ENCODE results near the gene LFNG. TPM values are rescaled to one million over a fixed set of nuclear protein-coding genes. Genes with fewer than 3 reads are reported as not detected.

The LFNG gene
- total and polyA plus RNA-seq, 9 of the 15 experiments (the other 6 are each of a cell fraction or from before 2014, with no cell fraction given) = 0.03 to 0.89 (median 0.25) TPM; not detected in 1

DNA sequence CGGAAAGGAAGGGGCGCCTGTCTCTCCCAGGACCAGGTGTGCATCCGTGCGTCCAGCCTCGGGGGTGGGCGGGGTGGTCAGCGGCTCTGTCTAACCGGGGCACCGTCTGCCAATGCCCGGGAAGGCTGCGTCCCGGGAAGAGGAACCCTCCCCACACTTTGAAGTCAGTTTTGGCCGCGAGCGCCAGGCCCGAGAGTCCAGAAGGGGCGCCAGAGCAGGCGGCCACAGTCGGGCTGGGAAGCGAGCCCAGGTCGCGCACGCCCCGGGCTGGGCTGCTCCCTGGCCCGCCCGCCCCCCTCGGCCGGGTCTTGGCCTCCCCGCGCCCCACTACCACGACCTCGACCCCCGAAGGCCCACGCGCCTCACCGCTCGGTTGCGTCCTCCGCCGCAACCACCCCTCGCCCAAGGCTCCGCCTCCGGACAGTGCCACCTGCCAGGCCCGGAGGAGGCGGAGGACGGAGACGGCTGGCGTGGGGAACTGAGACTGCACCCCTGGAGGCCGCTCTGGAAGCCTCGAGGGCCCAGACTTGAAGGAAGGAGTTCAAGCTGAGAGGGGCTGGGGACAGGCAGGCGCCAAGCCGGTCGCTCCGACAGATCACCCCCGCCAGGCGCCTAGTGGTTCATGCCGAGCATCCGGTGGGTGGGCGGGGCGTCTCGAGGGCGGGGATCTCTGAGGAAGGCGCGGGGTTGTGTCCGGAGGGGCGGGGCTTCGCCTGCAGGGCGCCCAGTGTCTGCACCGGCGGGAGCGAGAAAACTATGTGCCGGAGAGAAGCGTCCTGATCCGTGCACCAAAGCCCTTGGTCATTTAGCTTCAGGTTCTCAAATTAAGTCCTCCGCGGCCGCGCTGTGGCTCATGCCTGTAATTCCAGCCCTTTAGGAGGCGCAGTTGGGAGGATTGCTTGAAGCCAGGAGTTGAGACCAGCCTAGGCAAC is 35.8 kb downstream of the LFNG start, which contains the start of gene BRAT1 (continued):
- TF ChIP-seq, protein P1, sequence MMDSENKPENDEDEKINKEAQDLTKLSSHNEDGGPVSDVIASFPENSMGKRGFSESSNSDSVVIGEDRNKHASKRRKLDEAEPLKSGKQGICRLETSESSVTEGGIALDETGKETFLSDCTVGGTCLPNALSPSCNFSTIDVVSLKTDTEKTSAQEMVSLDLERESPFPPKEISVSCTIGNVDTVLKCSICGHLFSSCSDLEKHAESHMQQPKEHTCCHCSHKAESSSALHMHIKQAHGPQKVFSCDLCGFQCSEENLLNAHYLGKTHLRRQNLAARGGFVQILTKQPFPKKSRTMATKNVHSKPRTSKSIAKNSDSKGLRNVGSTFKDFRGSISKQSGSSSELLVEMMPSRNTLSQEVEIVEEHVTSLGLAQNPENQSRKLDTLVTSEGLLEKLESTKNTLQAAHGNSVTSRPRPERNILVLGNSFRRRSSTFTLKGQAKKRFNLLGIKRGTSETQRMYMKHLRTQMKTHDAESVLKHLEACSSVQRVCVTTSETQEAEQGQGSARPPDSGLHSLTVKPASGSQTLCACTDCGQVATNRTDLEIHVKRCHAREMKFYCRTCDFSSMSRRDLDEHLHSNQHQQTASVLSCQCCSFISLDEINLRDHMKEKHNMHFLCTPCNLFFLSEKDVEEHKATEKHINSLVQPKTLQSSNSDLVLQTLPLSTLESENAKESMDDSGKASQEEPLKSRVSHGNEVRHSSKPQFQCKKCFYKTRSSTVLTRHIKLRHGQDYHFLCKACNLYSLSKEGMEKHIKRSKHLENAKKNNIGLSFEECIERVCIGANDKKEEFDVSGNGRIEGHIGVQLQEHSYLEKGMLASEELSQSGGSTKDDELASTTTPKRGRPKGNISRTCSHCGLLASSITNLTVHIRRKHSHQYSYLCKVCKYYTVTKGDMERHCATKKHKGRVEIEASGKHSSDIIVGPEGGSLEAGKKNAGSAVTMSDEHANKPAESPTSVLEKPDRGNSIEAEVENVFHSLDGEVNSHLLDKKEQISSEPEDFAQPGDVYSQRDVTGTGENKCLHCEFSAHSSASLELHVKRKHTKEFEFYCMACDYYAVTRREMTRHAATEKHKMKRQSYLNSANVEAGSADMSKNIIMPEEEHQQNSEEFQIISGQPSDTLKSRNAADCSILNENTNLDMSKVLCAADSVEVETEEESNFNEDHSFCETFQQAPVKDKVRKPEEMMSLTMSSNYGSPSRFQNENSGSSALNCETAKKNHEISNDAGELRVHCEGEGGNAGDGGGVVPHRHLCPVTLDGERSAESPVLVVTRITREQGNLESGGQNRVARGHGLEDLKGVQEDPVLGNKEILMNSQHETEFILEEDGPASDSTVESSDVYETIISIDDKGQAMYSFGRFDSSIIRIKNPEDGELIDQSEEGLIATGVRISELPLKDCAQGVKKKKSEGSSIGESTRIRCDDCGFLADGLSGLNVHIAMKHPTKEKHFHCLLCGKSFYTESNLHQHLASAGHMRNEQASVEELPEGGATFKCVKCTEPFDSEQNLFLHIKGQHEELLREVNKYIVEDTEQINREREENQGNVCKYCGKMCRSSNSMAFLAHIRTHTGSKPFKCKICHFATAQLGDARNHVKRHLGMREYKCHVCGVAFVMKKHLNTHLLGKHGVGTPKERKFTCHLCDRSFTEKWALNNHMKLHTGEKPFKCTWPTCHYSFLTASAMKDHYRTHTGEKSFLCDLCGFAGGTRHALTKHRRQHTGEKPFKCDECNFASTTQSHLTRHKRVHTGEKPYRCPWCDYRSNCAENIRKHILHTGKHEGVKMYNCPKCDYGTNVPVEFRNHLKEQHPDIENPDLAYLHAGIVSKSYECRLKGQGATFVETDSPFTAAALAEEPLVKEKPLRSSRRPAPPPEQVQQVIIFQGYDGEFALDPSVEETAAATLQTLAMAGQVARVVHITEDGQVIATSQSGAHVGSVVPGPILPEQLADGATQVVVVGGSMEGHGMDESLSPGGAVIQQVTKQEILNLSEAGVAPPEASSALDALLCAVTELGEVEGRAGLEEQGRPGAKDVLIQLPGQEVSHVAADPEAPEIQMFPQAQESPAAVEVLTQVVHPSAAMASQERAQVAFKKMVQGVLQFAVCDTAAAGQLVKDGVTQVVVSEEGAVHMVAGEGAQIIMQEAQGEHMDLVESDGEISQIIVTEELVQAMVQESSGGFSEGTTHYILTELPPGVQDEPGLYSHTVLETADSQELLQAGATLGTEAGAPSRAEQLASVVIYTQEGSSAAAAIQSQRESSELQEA (IDR thresholded peaks at IDR 0.05; ENCODE audit: low read depth) = 0 out of 2 replicates have a peak, but pooled peaks have one; percentile 9
- TF ChIP-seq KLF13 (tag; IDR thresholded peaks at IDR 0.05; ENCODE audit: borderline replicate concordance, low read depth) (peak; percentile 64; the same call in 1 of the 2 replicates), RBM14 (IDR thresholded peaks at IDR 0.05; ENCODE audit: borderline replicate concordance, insufficient read depth, low read depth, low read length) (0 out of 2 replicates have a peak, but pooled peaks have one; percentile 76), TAF15 (IDR thresholded peaks at IDR 0.05; ENCODE audit: low read depth, low read length) (no peak)
- TF ChIP-seq, protein P2, sequence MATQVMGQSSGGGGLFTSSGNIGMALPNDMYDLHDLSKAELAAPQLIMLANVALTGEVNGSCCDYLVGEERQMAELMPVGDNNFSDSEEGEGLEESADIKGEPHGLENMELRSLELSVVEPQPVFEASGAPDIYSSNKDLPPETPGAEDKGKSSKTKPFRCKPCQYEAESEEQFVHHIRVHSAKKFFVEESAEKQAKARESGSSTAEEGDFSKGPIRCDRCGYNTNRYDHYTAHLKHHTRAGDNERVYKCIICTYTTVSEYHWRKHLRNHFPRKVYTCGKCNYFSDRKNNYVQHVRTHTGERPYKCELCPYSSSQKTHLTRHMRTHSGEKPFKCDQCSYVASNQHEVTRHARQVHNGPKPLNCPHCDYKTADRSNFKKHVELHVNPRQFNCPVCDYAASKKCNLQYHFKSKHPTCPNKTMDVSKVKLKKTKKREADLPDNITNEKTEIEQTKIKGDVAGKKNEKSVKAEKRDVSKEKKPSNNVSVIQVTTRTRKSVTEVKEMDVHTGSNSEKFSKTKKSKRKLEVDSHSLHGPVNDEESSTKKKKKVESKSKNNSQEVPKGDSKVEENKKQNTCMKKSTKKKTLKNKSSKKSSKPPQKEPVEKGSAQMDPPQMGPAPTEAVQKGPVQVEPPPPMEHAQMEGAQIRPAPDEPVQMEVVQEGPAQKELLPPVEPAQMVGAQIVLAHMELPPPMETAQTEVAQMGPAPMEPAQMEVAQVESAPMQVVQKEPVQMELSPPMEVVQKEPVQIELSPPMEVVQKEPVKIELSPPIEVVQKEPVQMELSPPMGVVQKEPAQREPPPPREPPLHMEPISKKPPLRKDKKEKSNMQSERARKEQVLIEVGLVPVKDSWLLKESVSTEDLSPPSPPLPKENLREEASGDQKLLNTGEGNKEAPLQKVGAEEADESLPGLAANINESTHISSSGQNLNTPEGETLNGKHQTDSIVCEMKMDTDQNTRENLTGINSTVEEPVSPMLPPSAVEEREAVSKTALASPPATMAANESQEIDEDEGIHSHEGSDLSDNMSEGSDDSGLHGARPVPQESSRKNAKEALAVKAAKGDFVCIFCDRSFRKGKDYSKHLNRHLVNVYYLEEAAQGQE (IDR thresholded peaks at IDR 0.05; ENCODE audit: borderline replicate concordance) = 0 out of 2 replicates have a peak, but pooled peaks have one; percentile 21
- TF ChIP-seq, protein P2 (CRISPR knock-in tag; IDR thresholded peaks at IDR 0.05; ENCODE audit: low read depth) = no peak
- TF ChIP-seq, protein P3, sequence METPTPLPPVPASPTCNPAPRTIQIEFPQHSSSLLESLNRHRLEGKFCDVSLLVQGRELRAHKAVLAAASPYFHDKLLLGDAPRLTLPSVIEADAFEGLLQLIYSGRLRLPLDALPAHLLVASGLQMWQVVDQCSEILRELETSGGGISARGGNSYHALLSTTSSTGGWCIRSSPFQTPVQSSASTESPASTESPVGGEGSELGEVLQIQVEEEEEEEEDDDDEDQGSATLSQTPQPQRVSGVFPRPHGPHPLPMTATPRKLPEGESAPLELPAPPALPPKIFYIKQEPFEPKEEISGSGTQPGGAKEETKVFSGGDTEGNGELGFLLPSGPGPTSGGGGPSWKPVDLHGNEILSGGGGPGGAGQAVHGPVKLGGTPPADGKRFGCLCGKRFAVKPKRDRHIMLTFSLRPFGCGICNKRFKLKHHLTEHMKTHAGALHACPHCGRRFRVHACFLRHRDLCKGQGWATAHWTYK (CRISPR knock-in tag; IDR thresholded peaks at IDR 0.05) = 0 out of 2 replicates have a peak, but pooled peaks have one; percentile 26
